ENCODE results near the gene CAMKK2. TPM values are rescaled to one million over a fixed set of nuclear protein-coding genes. Genes with fewer than 3 reads are reported as not detected.
"Not testable (repeated sequence)": the region's sequence is repeated elsewhere in the genome, so short reads cannot be mapped to it uniquely, and the experiment has no call there.

Gene CAMKK2
- total RNA-seq, 2 experiments from 2014 or later, result 27.6 to 29.1 TPM

GRCh38 chr12:121236776-121237175, 59.7 kb downstream of the CAMKK2 start:
- peaks cover 41% of the 10 kb centered on the region for H3K4me1 Mint-ChIP-seq
- DNase-seq, result no peak
- no peaks in the 10 kb centered on the region for H3K9me3 Mint-ChIP-seq
- H3K27ac Mint-ChIP-seq, result peak overlapping the region; percentile 16
- no peak overlapping the region for H3K4me3 Mint-ChIP-seq
- no peaks in the 10 kb centered on the region for H3K27me3 Mint-ChIP-seq
- ChIA-PET CTCF (no interaction called here), POLR2A (no interaction called here)
- H3K36me3 Mint-ChIP-seq (ENCODE audit: low read depth), result peaks cover 74% of the 10 kb centered on the region

DNA sequence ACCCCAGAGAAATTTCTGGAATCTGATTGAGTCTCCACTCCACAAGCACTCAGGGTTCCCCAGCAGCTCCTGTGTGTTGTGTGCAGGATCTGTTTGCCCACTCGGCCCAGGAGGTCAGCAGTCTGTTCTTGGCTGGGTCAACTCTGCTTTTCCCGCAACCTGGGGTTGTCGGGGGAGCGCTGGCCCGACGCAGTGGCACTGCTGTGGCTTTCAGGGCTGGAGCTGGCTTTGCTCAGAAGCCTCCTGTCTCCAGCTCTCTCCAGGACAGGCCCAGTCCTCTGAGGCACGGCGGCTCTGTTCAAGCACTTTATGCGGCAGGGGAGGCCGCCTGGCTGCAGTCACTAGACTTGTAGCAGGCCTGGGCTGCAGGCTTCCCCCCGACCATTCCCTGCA, 62.9 kb downstream of the CAMKK2 start:
- POLR2A ChIA-PET, result interaction anchor here (2.3 kb wide), 1 partner anchor 10 kb away, joined by 14 read pairs; no protein-coding TSS in a partner anchor

DNA sequence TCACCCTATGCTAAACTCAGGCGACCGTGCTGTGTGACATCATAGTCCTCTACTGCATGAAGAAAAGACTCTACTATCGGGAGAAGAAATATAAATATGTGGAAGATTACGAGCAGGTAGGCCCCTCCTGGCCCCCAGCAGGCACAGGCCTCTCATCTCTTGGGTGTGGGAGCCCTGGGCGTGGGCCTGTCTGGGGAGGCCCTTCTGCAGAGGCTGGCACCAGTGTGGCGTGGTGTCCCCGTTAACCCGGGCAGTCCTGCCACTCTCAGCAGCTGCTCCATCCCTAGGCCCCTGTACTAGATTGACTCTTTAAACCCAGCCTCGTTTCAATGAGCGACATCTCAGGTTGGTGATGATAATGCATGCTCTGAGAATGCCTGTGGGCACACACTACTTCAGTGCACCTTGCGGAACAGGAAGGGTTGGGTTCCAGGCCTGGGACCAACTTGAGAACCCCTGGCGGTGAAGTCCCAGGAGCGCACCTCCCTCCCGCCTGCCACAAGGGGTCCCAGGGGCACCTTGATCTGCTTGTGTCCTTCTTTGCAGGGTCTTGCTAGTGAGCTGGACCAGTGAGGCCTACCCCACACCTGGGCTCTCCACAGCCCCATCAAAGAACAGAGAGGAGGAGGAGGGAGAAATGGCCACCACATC, 63.4 kb downstream of the CAMKK2 start:
- no peaks in the 10 kb centered on the region for H3K9me3 Mint-ChIP-seq
- no peak overlapping the region for H3K4me3 Mint-ChIP-seq
- ChIA-PET CTCF (no interaction called here), POLR2A (no interaction called here)
- H3K27ac Mint-ChIP-seq, result no peak overlapping the region
- no peaks in the 10 kb centered on the region for H3K27me3 Mint-ChIP-seq
- DNase-seq, result no peak
- peaks cover 26% of the 10 kb centered on the region for H3K4me1 Mint-ChIP-seq
- H3K36me3 Mint-ChIP-seq (ENCODE audit: low read depth), result peaks cover 86% of the 10 kb centered on the region

More for the DNA sequence above, 62.9 kb downstream of the CAMKK2 start:
- DNase-seq, result no peak
- no peaks in the 10 kb centered on the region for H3K9me3 Mint-ChIP-seq
- no peak overlapping the region for H3K27ac Mint-ChIP-seq
- H3K27me3 Mint-ChIP-seq, result no peaks in the 10 kb centered on the region
- peaks cover 84% of the 10 kb centered on the region for H3K36me3 Mint-ChIP-seq (ENCODE audit: low read depth)
- no peak overlapping the region for H3K4me3 Mint-ChIP-seq
- CTCF ChIA-PET, result no interaction called here
- H3K4me1 Mint-ChIP-seq, result peaks cover 26% of the 10 kb centered on the region

DNA sequence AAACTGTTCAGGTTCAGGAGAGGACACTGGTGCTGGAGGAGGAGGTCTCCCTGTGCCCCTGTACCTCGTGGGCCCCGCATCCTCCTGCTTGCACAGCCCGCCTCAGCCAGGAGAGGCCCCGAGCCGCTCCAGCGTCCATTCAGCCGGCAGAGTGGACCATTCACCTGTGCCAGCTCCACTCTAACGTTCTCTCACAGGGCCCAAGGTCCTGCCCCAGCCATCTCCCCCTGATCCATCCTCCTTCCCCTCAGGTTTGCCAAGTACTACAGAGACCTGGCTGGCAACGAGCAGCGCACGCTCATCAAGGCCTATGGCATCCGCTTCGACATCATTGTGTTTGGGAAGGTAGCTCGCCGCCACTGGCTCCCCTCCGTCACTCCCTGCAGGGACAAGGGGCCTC, 64.3 kb downstream of the CAMKK2 start:
- H3K9me3 Mint-ChIP-seq, result no peaks in the 10 kb centered on the region
- CTCF ChIA-PET, result interaction anchor here (1.5 kb wide), 1 partner anchor 18 kb away, joined by 3 read pairs; no protein-coding TSS in a partner anchor
- peaks cover 25% of the 10 kb centered on the region for H3K4me1 Mint-ChIP-seq
- POLR2A ChIA-PET, result interaction anchor here (4.0 kb wide), 1 partner anchor 7 kb away, joined by 22 read pairs; no protein-coding TSS in a partner anchor
- no peak for DNase-seq
- no peaks in the 10 kb centered on the region for H3K27me3 Mint-ChIP-seq
- H3K27ac Mint-ChIP-seq, result no peak overlapping the region
- no peak overlapping the region for H3K4me3 Mint-ChIP-seq
- peaks cover 83% of the 10 kb centered on the region for H3K36me3 Mint-ChIP-seq (ENCODE audit: low read depth)

DNA sequence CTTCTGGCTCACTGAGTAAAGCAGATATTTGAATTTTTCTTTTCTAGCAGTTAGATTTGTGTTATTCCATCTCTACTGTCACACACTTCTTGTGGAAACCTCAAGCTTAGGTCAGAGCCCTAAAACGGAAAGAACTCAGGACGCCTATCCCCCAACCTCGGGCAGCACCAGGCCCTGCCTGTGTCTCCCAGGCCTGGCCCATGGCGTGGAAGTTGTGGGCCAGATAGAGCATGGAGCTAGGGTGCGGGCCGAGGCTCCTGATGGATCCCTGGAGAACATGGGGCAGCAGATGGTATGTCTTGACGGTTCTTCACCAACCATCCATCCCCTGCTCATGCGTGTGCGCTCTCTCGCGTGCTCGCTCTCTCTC, 66.0 kb downstream of the CAMKK2 start:
- peaks cover 85% of the 10 kb centered on the region for H3K36me3 Mint-ChIP-seq (ENCODE audit: low read depth)
- no peaks in the 10 kb centered on the region for H3K27me3 Mint-ChIP-seq
- H3K27ac Mint-ChIP-seq, result peak overlapping the region; percentile 58
- H3K4me3 Mint-ChIP-seq, result no peak overlapping the region
- H3K9me3 Mint-ChIP-seq, result no peaks in the 10 kb centered on the region
- POLR2A ChIA-PET, result interaction anchor here (1.0 to 4.0 kb wide), 3 partner anchors 9 to 116 kb away, joined by 3 to 22 read pairs (median 3); no protein-coding TSS in a partner anchor
- DNase-seq, result no peak
- H3K4me1 Mint-ChIP-seq, result peaks cover 39% of the 10 kb centered on the region
- CTCF ChIA-PET, result interaction anchor here (1.2 to 3.2 kb wide), 10 partner anchors 9 to 225 kb away, joined by 3 to 23 read pairs (median 6); no protein-coding TSS in a partner anchor

DNA sequence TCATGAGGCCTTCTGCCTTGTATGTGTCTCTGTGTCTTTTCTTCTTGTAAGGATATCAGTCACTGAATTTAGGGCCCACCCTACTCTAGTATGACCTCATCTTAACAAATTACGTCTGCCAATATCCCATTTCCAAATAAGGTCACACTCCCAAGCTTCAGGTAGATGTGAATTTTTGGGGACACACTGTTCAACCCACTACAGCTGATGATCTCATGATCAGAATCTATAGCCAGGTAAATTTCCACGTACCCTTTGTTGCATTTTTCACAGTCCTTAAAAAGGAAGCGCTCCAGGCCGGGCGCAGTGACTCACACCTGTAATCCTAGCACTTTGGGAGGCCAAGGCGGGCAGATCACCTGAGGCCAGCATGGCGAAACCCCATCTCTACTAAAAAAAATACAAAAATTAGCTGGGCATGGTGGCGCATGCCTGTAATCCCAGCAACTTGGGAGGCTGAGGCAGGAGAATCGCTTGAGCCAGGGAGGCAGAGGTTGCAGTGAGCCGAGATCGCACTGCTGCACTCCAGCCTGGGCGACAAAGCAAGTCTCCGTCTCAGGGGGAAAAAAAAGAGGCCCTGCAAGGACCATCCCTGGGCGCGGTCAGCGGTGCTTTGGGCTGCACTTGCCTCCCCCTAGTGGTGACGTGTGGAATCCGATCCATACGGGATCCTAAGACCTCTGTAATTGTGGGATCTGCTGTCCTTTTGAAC, 66.5 kb downstream of the CAMKK2 start:
- not testable (repeated sequence) for H3K27me3 Mint-ChIP-seq, H3K9me3 Mint-ChIP-seq, H3K4me3 Mint-ChIP-seq
- Mint-ChIP-seq H3K27ac (peak overlapping the region; percentile 58), H3K36me3 (ENCODE audit: low read depth) (peaks cover 80% of the 10 kb centered on the region), H3K4me1 (peaks cover 40% of the 10 kb centered on the region)
- CTCF ChIA-PET, result interaction anchor here (0.6 to 3.2 kb wide), 11 partner anchors 9 to 225 kb away, joined by 3 to 23 read pairs (median 5); no protein-coding TSS in a partner anchor
- POLR2A ChIA-PET, result interaction anchor here (1.0 to 4.0 kb wide), 3 partner anchors 9 to 116 kb away, joined by 3 to 22 read pairs (median 3); no protein-coding TSS in a partner anchor
- DNase-seq, result peak; percentile 70

DNA sequence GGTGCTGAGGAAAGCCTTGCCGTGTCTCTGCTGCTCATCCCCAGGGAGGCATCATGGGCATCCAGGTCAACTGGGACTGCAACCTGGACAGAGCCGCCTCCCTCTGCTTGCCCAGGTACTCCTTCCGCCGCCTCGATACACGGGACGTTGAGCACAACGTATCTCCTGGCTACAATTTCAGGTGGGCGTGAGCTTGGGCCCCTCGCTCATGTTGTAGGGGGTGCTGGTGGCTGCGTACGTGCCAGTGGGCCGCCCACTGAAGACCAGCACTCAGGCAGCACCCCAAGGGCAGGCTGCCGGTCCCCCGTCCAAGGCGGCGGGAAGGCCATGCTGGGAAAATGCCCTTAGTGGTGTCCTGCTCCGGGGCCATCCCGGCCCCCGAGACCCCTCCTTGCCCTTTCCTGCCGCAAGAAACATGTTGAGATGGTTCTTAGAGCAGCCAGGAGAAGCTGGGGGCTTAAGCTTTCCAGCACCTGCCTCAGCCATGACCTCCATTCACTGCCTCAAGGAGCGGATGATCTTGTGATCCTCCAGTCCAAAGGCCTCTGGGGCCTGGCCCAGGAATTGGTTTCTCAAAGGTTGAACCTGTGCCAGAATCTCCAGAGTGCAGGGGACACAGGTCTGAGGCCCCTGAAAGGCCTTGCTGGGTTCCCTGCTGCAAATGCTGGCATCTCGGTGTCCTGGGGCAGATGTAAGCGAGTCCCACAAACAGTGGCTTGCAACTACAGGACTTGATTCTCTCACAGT, 67.4 kb downstream of the CAMKK2 start:
- Mint-ChIP-seq H3K27me3 (no peaks in the 10 kb centered on the region), H3K36me3 (ENCODE audit: low read depth) (peaks cover 77% of the 10 kb centered on the region), H3K4me1 (peaks cover 48% of the 10 kb centered on the region), H3K4me3 (no peak overlapping the region), H3K27ac (peak overlapping the region; percentile 58), H3K9me3 (no peaks in the 10 kb centered on the region)
- no peak for DNase-seq
- POLR2A ChIA-PET, result interaction anchor here (1.3 to 4.0 kb wide), 2 partner anchors 10 to 115 kb away, joined by 3 to 22 read pairs; no protein-coding TSS in a partner anchor
- CTCF ChIA-PET, result interaction anchor here (0.6 to 3.2 kb wide), 7 partner anchors 10 to 173 kb away, joined by 3 to 23 read pairs (median 6); no protein-coding TSS in a partner anchor

- no peak for DNase-seq
- peaks cover 5% of the 10 kb centered on the region for H3K9me3 Mint-ChIP-seq
- H3K27ac Mint-ChIP-seq, result peak overlapping the region; percentile 75
- no peaks in the 10 kb centered on the region for H3K27me3 Mint-ChIP-seq
- ChIA-PET POLR2A (interaction anchor here (1.6 kb wide), 1 partner anchor 16 kb away, joined by 6 read pairs; no protein-coding TSS in a partner anchor), CTCF (interaction anchor here (1.3 kb wide), 1 partner anchor 13 kb away, joined by 3 read pairs; no protein-coding TSS in a partner anchor)
- peaks cover 78% of the 10 kb centered on the region for H3K36me3 Mint-ChIP-seq (ENCODE audit: low read depth)
- H3K4me3 Mint-ChIP-seq, result no peak overlapping the region
- H3K4me1 Mint-ChIP-seq, result peaks cover 66% of the 10 kb centered on the region
These were observed 69.2 kb downstream of the CAMKK2 start for GRCh38 chr12:121227294-121227693.

- H3K36me3 Mint-ChIP-seq (ENCODE audit: low read depth), result peaks cover 78% of the 10 kb centered on the region
- CTCF ChIA-PET, DNase-seq, H3K27me3 Mint-ChIP-seq, H3K9me3 Mint-ChIP-seq, H3K4me3 Mint-ChIP-seq: not testable (repeated sequence)
- H3K4me1 Mint-ChIP-seq, result peaks cover 70% of the 10 kb centered on the region
- POLR2A ChIA-PET, result interaction anchor here (1.6 kb wide), 1 partner anchor 16 kb away, joined by 6 read pairs; no protein-coding TSS in a partner anchor
- H3K27ac Mint-ChIP-seq, result peak overlapping the region; percentile 95
These were observed 69.6 kb downstream of the CAMKK2 start for GRCh38 chr12:121226871-121227270.

GRCh38 chr12:121226399-121226798, 70.1 kb downstream of the CAMKK2 start:
- ChIA-PET CTCF (no interaction called here), POLR2A (interaction anchor here (1.6 to 4.8 kb wide), 2 partner anchors 14 to 15 kb away, joined by 6 to 177 read pairs; partner anchors contain the start of gene P2RX4)
- peak overlapping the region; percentile 95 for H3K27ac Mint-ChIP-seq
- H3K36me3 Mint-ChIP-seq (ENCODE audit: low read depth), result peaks cover 78% of the 10 kb centered on the region
- no peak overlapping the region for H3K4me3 Mint-ChIP-seq
- no peak for DNase-seq
- peaks cover 74% of the 10 kb centered on the region for H3K4me1 Mint-ChIP-seq
- no peaks in the 10 kb centered on the region for H3K27me3 Mint-ChIP-seq
- peaks cover 5% of the 10 kb centered on the region for H3K9me3 Mint-ChIP-seq

DNA sequence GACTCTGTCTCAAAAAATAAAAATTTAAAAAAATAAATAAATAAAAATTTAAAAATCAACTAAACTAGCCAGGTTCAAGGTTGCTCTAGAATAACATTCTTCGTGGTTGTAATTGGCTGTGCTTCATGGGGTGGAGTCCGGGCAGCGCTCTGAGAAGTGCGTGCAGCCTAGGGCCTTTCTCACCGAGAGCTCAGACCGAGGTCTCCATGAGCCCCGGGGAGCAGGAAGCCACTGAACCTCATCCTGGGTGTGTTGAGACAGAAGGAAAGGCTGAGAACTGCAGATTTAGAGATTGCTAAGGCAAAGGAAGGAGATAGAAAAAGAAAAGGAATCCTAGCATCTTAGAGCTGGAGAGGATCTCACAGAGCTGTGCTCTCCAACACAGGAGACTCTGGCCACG, 71.9 kb downstream of the CAMKK2 start:
- H3K4me3 Mint-ChIP-seq, result peak overlapping the region; percentile 58
- peaks cover 5% of the 10 kb centered on the region for H3K9me3 Mint-ChIP-seq
- POLR2A ChIA-PET, result interaction anchor here (0.6 to 4.8 kb wide), 23 partner anchors 10 to 933 kb away, joined by 3 to 177 read pairs (median 5); partner anchors contain the start of genes CAMKK2, OASL, P2RX4 and P2RX7
- peaks cover 76% of the 10 kb centered on the region for H3K4me1 Mint-ChIP-seq
- peak overlapping the region; percentile 95 for H3K27ac Mint-ChIP-seq
- CTCF ChIA-PET, result interaction anchor here (0.7 to 2.7 kb wide), 13 partner anchors 10 to 185 kb away, joined by 3 to 21 read pairs (median 5); partner anchors contain the start of gene OASL
- H3K36me3 Mint-ChIP-seq (ENCODE audit: low read depth), result peaks cover 82% of the 10 kb centered on the region
- H3K27me3 Mint-ChIP-seq, result no peaks in the 10 kb centered on the region
- peak; percentile 87 for DNase-seq
